GM21717 (cell line): ENCODE results near the gene NOL7.

Experiments
- ATAC-seq: cut with Tn5 transposase; IDR thresholded peaks from one replicate; pipeline ENCODE4 v1.9.1; 2021; ENCODE audit warnings: mild to moderate bottlenecking, moderate library complexity; ENCODE audit not compliant: unreplicated experiment

NOL7 gene

DNA sequence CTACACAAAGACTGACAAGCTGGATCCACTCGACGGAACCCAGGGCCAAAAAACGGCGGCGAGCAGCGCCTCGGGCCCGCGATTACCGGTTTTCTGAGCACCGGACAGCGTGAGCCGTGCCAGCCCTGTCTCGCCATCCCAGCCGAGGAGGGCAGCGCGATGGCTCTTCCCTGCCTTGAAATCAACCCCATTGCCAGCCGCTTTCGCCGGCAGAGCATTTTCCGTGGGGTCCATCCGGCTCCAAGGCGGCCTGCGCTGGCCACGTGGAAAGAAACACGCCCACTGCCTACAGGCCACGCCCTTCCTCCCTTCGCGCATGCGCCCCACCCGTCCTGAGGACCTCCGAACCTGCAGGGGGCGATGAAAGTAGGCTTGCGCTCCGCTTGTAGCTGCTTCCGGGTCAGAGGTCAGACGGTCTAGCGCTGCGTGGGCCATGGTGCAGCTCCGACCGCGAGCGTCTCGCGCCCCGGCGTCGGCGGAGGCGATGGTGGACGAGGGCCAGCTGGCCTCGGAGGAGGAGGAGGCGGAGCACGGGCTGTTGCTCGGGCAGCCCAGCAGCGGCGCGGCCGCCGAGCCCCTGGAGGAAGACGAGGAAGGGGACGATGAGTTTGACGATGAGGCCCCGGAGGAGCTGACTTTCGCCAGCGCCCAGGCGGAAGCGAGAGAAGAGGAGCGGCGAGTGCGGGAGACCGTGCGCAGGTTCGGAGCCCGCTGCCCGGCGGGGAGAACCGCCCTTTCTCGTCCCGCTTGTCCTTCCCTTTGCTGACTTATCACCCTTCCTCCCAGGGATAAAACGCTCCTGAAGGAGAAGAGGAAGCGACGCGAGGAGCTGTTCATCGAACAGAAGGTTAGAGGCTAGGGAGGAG lies at the start of gene NOL7:
TSS of gene NOL7 (plus strand) at position 410 of the 866 bp plus-strand sequence. CDS start at position 434, 24 bp downstream.
- ATAC-seq = peak; percentile 86

DNA sequence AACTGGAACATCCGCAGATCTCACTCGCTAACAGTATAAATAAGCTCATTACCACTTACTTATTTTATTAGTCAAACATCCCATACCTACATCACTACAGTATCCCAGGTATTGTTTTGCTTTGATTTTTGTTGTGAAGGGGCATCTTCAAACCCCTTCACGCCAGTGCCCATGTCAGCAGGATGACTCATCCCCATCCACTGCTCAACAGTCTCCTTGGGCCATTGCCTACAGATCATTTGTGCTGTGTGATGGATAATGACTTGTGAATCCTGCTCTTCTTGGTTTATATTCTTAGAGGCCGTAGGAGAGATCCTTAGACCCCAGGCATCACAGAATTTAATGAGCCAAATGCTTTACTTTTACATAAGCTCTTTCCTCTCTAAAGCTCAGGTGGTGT lies 49.2 kb upstream of the NOL7 start:
- no peak for ATAC-seq

GRCh38 chr6:13566500-13566899 lies 48.6 kb upstream of the NOL7 start:
- no peak for ATAC-seq

DNA sequence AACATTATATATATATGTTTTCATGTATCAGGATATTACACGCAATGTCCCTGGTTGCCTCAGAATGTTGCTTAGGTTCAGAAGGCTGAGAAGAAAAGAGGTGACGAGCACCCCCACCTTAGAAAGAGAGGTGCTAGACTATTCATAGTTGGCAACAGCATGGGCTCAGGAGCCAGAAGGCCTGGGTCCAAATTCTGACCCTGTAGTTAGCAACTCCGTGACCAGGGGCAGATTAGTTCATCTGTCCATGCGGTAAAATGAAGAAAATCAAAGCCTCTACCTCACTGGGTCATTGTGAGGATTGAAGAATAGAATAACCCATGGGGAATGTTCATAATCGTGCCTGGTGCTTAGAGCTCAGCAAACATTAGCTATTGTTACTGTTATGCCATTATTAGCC lies 46.2 kb upstream of the NOL7 start:
- ATAC-seq = no peak

DNA sequence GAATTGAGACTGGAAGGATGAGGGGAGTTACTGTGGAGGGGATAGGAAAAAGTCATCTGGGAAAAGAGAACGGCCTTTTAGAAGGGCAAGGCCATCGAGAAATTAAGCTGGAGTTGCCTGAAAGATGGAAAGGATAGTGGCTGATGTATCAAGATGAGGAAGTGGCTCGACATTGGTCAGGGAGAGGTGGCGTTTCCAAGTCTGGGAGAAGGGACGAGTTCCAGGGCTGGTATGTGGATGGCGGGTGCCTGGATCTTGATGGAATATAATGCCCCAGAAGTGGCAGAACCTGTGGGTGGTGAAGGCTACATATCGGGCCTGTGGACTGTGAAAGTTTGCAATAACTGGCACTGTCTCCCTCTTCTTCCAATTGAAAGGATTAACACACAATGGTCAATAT lies 42.9 kb upstream of the NOL7 start:
- ATAC-seq = no peak

GRCh38 chr6:13572951-13573654 lies 42.0 kb upstream of the NOL7 start:
- no peak for ATAC-seq

DNA sequence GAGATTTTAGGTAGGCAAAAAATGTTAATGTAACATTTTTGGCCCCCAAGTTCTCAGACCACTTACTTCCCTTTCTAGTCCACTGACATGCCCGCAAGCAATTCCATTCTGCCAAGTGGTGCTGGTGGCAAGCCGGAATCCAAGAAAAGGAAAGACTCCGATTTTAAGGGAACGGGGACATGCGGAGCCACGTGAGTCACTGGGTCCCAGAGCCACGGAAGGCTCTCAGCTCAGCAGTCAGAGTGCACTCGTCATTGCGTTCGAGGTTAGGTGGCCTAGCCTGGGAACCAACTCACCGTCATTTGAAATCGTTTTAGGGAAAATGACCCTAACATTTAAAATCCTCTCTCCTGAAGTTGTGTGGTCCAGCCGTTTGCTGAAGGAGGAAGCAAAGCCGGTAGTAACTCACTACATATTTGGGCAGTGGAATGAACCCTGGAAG lies 41.4 kb upstream of the NOL7 start:
- no peak for ATAC-seq

- peak; percentile 73 for ATAC-seq
Measured at GRCh38 chr6:13574149-13574570, 41.0 kb upstream of the NOL7 start.

DNA sequence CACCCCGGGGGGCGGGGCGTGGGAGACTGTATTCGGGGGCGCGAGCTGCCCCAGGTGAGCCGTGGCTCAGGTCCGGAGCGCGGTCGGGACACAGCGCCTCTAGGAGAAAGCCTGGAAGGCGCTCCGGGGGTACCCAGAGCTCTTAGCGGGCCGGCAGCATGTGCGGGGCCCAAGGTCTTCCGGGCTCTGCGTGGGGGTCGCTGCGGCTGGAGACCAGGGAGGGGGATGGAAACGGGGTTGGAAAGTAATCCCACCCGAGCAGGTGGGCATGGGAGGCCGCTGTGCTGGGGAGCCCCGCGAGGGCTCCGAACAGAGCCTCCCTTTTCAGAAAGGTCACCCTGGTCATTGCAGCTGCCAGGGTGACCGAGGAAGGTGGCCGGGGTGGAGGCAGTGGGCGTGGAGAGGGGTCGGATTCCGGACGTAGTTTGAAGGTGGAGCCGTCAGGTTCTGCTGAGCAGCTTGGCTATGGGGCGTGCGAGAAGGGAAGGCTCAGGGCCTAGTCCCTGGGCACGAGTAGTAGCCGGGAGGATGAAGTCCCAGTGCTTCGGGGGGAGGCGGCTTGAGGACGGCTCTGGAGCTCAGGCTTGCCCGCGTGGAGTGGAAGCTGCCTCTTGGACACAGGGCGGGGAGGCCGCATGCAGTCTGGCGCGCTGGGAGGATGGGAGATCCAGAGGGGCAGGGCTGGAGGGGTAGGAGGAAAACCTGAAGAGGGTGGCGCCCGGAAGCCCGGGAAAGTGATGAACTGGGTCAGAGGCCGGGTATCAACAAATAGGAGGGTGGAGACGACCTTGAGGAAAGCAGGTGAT lies 40.4 kb upstream of the NOL7 start, which contains the start of gene SIRT5:
TSS of gene SIRT5 (plus strand) at position 31 of the 806 bp plus-strand sequence. CDS start 9,510 bp downstream, outside the sequence.
- ATAC-seq = peak; percentile 67

GRCh38 chr6:13575377-13575775 lies 39.8 kb upstream of the NOL7 start:
- no peak for ATAC-seq

DNA sequence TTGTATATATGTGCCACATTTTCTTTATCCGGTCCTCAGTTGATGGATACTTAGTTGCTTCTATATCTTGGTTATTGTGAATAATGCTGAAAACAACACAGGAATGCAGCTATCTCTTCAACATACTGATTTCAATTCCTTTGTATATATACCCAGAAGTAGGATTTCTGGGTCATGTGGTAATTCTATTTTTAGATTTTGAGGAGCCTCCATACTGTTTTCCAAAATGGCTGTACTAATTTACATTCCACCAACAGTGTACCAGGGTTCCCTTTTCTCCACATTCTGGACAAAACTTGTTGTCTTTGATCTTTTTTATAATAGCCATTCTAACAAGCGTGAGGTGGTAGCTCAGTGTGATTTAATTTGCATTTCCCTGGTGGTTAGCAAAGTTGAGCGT lies 39.1 kb upstream of the NOL7 start:
- no peak for ATAC-seq

- no peak for ATAC-seq
Measured at GRCh38 chr6:13577926-13578325, 37.2 kb upstream of the NOL7 start.

GRCh38 chr6:13579911-13580310 lies 35.2 kb upstream of the NOL7 start:
- ATAC-seq = no peak

DNA sequence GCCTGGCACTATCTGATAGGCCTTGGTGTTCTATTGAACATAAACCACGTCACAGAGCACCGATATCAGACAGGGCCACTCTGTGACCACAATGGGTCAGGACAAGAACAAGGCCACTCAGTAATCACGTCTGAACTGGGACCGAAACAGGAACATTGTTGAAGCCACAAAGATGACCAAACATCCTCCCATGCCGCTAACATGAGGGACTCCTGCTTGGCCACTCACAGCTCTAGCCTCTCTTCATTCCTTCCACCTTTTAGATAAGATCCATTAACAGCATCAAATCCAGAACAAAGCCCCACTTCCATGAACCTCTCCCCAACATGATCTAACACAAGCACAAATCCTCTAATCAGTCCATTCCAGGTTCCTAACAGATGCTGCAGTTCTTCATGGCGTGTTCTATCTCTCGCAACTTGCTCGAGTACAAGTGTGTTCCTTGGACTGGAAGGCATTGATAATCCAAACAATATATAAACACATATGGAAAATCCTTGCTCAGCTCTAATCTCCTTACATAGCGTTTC lies 33.4 kb upstream of the NOL7 start:
- ATAC-seq = no peak

DNA sequence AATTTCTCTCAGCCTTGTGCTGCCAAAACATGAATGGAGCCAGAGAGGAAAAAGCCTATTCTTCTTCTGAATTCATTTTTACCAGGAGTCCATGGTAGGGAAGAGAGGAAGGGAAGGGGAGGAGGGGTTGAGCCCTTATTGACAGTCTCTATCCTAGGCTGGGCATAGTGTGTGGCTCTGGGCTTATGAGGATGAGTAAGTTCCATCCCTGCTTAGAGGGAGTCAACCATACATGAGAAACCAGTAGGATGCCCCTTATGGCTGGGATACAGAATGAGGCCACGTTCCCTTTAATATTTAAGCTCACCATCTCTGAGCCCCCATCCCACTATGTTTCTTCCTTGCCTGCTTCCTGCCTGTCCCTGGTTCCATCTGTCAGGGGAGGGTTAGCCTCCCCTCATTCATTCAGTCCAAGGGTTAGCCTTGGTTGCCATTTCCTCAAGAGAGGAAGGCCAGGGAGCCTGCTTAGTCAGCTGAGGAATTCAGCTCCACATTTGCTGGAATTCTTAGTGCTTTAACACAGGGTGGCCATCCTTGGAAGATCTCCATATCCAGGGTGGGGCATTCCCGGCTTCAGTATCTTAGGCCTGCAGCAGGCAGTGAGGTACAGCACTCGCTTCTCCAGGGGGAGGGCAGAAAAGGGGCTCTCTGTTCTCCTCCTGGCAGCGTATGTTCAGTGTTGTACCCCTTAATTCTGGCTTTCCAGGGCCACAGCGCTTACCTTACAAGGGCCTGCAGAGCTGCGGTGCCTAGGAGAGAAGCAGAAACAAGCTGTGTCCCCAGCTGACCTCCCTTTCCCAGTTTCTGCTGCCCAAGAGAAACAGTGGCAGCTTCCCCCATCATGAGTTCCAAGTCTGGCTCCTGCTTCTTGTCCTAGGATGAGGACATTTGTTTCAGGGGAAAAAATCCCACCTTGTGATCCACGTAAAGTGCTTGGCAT lies 28.3 kb upstream of the NOL7 start:
- no peak for ATAC-seq

- ATAC-seq = no peak
Measured at GRCh38 chr6:13589801-13590200, 25.3 kb upstream of the NOL7 start.

- ATAC-seq = no peak
Measured at GRCh38 chr6:13590574-13591153, 24.5 kb upstream of the NOL7 start.

GRCh38 chr6:13591205-13591921 lies 23.8 kb upstream of the NOL7 start:
- no peak for ATAC-seq

GRCh38 chr6:13593103-13593502 lies 22.0 kb upstream of the NOL7 start:
- ATAC-seq = no peak
